ENCODE results near the gene SF3A1.
"Not testable (repeated sequence)": the region's sequence is repeated elsewhere in the genome, so short reads cannot be mapped to it uniquely, and the experiment has no call there.

The SF3A1 gene

GRCh38 chr22:30404307-30404706, 47.6 kb upstream of the SF3A1 start:
- no peak overlapping the region for H2BK15ac ChIP-seq (ENCODE audit: low read length)
- no peaks in the 10 kb centered on the region for H3K9me3 ChIP-seq (replicated peaks in 1 of 2; ENCODE audit: control insufficient read depth in 2 of 2, insufficient read depth in 1 of 2, low read depth in 1 of 2, low read length in 2 of 2)
- no peak overlapping the region for H2BK5ac ChIP-seq (ENCODE audit: low read length)
- no peaks in the 10 kb centered on the region for H3K79me1 ChIP-seq (ENCODE audit: low read depth, low read length)
- H3K27ac ChIP-seq (replicated peaks; ENCODE audit: low read length): no peak overlapping the region
- no peak overlapping the region for H4K8ac ChIP-seq (ENCODE audit: low read depth, low read length)
- H3K18ac ChIP-seq (ENCODE audit: low read length): no peak overlapping the region
- H2BK12ac ChIP-seq (ENCODE audit: low read length): no peak overlapping the region
- no peak overlapping the region for H3K9ac ChIP-seq (ENCODE audit: low read depth, low read length, poor library complexity)
- no CpG with 5 or more reads among the region's 6 CpGs for WGBS, 2 donors (ENCODE audit: extremely low coverage in 2 of 2, insufficient read length in 2 of 2, insufficient replicate concordance in 1 of 2)
- H2BK120ac ChIP-seq (ENCODE audit: low read depth, low read length): no peak overlapping the region
- H3K23ac ChIP-seq (ENCODE audit: low read depth, low read length, poor library complexity): no peak overlapping the region
- no peak overlapping the region for H3K4me2 ChIP-seq (ENCODE audit: insufficient read depth, low read length, poor library complexity, severe bottlenecking)
- no peak overlapping the region for H3K4me3 ChIP-seq (ENCODE audit: low read length in 2 of 2)
- H3K36me3 ChIP-seq (replicated peaks in 1 of 2; ENCODE audit: control insufficient read depth in 2 of 2, insufficient read depth in 2 of 2, low read length in 2 of 2): peaks cover 2 to 12% of the 10 kb centered on the region in 2 donors
- H4K91ac ChIP-seq (ENCODE audit: low read depth, low read length, poor library complexity): no peak overlapping the region
- H2AK5ac ChIP-seq (ENCODE audit: low read depth, low read length): no peak overlapping the region
- H3K4ac ChIP-seq (ENCODE audit: low read length): no peak overlapping the region
- H3K4me1 ChIP-seq (ENCODE audit: control insufficient read depth in 2 of 2, insufficient read depth in 1 of 2, low read depth in 1 of 2, low read length in 2 of 2): peaks cover 5 to 8% of the 10 kb centered on the region in 2 donors
- no peak overlapping the region for H2AFZ ChIP-seq (ENCODE audit: low read length)
- no peak for DNase-seq (ENCODE audit: low spot score)
- no peak overlapping the region for H3K14ac ChIP-seq (ENCODE audit: low read length)
- H3K27me3 ChIP-seq (ENCODE audit: control insufficient read depth in 3 of 3, insufficient read depth in 3 of 3, low read depth in 1 of 3, low read length in 3 of 3): no peaks in the 10 kb centered on the region

GRCh38 chr22:30402766-30403104, 46.0 kb upstream of the SF3A1 start:
- H3K27ac ChIP-seq (replicated peaks; ENCODE audit: low read length); H2BK12ac ChIP-seq (ENCODE audit: low read length); H3K79me1 ChIP-seq (ENCODE audit: low read depth, low read length); H3K4me3 ChIP-seq (ENCODE audit: low read length in 2 of 2); H2BK15ac ChIP-seq (ENCODE audit: low read length); H4K8ac ChIP-seq (ENCODE audit: low read depth, low read length); H3K4me2 ChIP-seq (ENCODE audit: insufficient read depth, low read length, poor library complexity, severe bottlenecking); H3K14ac ChIP-seq (ENCODE audit: low read length); H3K36me3 ChIP-seq (replicated peaks in 1 of 2; ENCODE audit: control insufficient read depth in 2 of 2, insufficient read depth in 2 of 2, low read length in 2 of 2); H2BK5ac ChIP-seq (ENCODE audit: low read length); H2BK120ac ChIP-seq (ENCODE audit: low read depth, low read length); H2AK5ac ChIP-seq (ENCODE audit: low read depth, low read length); H3K4ac ChIP-seq (ENCODE audit: low read length); H3K18ac ChIP-seq (ENCODE audit: low read length); H3K23ac ChIP-seq (ENCODE audit: low read depth, low read length, poor library complexity); H3K27me3 ChIP-seq (ENCODE audit: control insufficient read depth in 3 of 3, insufficient read depth in 3 of 3, low read depth in 1 of 3, low read length in 3 of 3); H3K9ac ChIP-seq (ENCODE audit: low read depth, low read length, poor library complexity); H3K9me3 ChIP-seq (replicated peaks in 1 of 2; ENCODE audit: control insufficient read depth in 2 of 2, insufficient read depth in 1 of 2, low read depth in 1 of 2, low read length in 2 of 2); H4K91ac ChIP-seq (ENCODE audit: low read depth, low read length, poor library complexity); H2AFZ ChIP-seq (ENCODE audit: low read length); DNase-seq (ENCODE audit: low spot score): not testable (repeated sequence)
- WGBS, 2 donors (ENCODE audit: extremely low coverage in 2 of 2, insufficient read length in 2 of 2, insufficient replicate concordance in 1 of 2): no CpG with 5 or more reads among the region's 5 CpGs
- H3K4me1 ChIP-seq (ENCODE audit: control insufficient read depth in 2 of 2, insufficient read depth in 1 of 2, low read depth in 1 of 2, low read length in 2 of 2): peaks cover 8 to 10% of the 10 kb centered on the region in 2 donors

- Histone ChIP-seq H3K4me1 (ENCODE audit: control insufficient read depth in 2 of 2, insufficient read depth in 1 of 2, low read depth in 1 of 2, low read length in 2 of 2) (peaks cover 11 to 14% of the 10 kb centered on the region in 2 donors), H2BK5ac (ENCODE audit: low read length) (no peak overlapping the region), H3K4ac (ENCODE audit: low read length) (no peak overlapping the region), H3K4me2 (ENCODE audit: insufficient read depth, low read length, poor library complexity, severe bottlenecking) (no peak overlapping the region), H3K36me3 (replicated peaks in 1 of 2; ENCODE audit: control insufficient read depth in 2 of 2, insufficient read depth in 2 of 2, low read length in 2 of 2) (peaks cover 0 to 4% of the 10 kb centered on the region in 2 donors), H2BK15ac (ENCODE audit: low read length) (no peak overlapping the region), H3K27ac (replicated peaks; ENCODE audit: low read length) (no peak overlapping the region), H3K4me3 (ENCODE audit: low read length in 2 of 2) (no peak overlapping the region), H3K9ac (ENCODE audit: low read depth, low read length, poor library complexity) (no peak overlapping the region), H3K23ac (ENCODE audit: low read depth, low read length, poor library complexity) (no peak overlapping the region), H2BK120ac (ENCODE audit: low read depth, low read length) (no peak overlapping the region), H3K18ac (ENCODE audit: low read length) (no peak overlapping the region), H3K27me3 (ENCODE audit: control insufficient read depth in 3 of 3, insufficient read depth in 3 of 3, low read depth in 1 of 3, low read length in 3 of 3) (peaks cover 0 to 12% (median 3%) of the 10 kb centered on the region in 3 experiments), H4K8ac (ENCODE audit: low read depth, low read length) (no peak overlapping the region), H4K91ac (ENCODE audit: low read depth, low read length, poor library complexity) (no peak overlapping the region), H3K79me1 (ENCODE audit: low read depth, low read length) (no peaks in the 10 kb centered on the region), H2AFZ (ENCODE audit: low read length) (peak overlapping the region; percentile 59), H3K14ac (ENCODE audit: low read length) (no peak overlapping the region), H2AK5ac (ENCODE audit: low read depth, low read length) (peak overlapping the region; percentile 37), H3K9me3 (replicated peaks in 1 of 2; ENCODE audit: control insufficient read depth in 2 of 2, insufficient read depth in 1 of 2, low read depth in 1 of 2, low read length in 2 of 2) (no peaks in the 10 kb centered on the region), H2BK12ac (ENCODE audit: low read length) (no peak overlapping the region)
- no peak for DNase-seq (ENCODE audit: low spot score)
- no CpG with 5 or more reads among the region's 5 CpGs for WGBS, 2 donors (ENCODE audit: extremely low coverage in 2 of 2, insufficient read length in 2 of 2, insufficient replicate concordance in 1 of 2)
Measured at GRCh38 chr22:30402028-30402765, 45.5 kb upstream of the SF3A1 start.

- H3K14ac ChIP-seq (ENCODE audit: low read length); H2BK15ac ChIP-seq (ENCODE audit: low read length); H3K9me3 ChIP-seq (replicated peaks in 1 of 2; ENCODE audit: control insufficient read depth in 2 of 2, insufficient read depth in 1 of 2, low read depth in 1 of 2, low read length in 2 of 2); DNase-seq (ENCODE audit: low spot score); H3K36me3 ChIP-seq (replicated peaks in 1 of 2; ENCODE audit: control insufficient read depth in 2 of 2, insufficient read depth in 2 of 2, low read length in 2 of 2); H2AK5ac ChIP-seq (ENCODE audit: low read depth, low read length); H3K23ac ChIP-seq (ENCODE audit: low read depth, low read length, poor library complexity); H3K4ac ChIP-seq (ENCODE audit: low read length); H2AFZ ChIP-seq (ENCODE audit: low read length); H3K4me2 ChIP-seq (ENCODE audit: insufficient read depth, low read length, poor library complexity, severe bottlenecking); H3K4me3 ChIP-seq (ENCODE audit: low read length in 2 of 2); H3K9ac ChIP-seq (ENCODE audit: low read depth, low read length, poor library complexity); H2BK12ac ChIP-seq (ENCODE audit: low read length); H4K8ac ChIP-seq (ENCODE audit: low read depth, low read length); H2BK120ac ChIP-seq (ENCODE audit: low read depth, low read length); H3K18ac ChIP-seq (ENCODE audit: low read length); H3K79me1 ChIP-seq (ENCODE audit: low read depth, low read length); H2BK5ac ChIP-seq (ENCODE audit: low read length); H3K27ac ChIP-seq (replicated peaks; ENCODE audit: low read length); H4K91ac ChIP-seq (ENCODE audit: low read depth, low read length, poor library complexity): not testable (repeated sequence)
- peaks cover 14 to 16% of the 10 kb centered on the region in 2 donors for H3K4me1 ChIP-seq (ENCODE audit: control insufficient read depth in 2 of 2, insufficient read depth in 1 of 2, low read depth in 1 of 2, low read length in 2 of 2)
- peaks cover 0 to 18% (median 5%) of the 10 kb centered on the region in 3 experiments for H3K27me3 ChIP-seq (ENCODE audit: control insufficient read depth in 3 of 3, insufficient read depth in 3 of 3, low read depth in 1 of 3, low read length in 3 of 3)
- WGBS, 2 donors (ENCODE audit: extremely low coverage in 2 of 2, insufficient read length in 2 of 2, insufficient replicate concordance in 1 of 2): no CpG with 5 or more reads among the region's 3 CpGs
Measured at GRCh38 chr22:30401024-30401423, 44.3 kb upstream of the SF3A1 start.

Measured in neuronal stem cell (in vitro differentiated cells).